IMR-90 (cell line): Measurements from ENCODE around the gene DSCAML1. TPM values are rescaled to one million over a fixed set of nuclear protein-coding genes. Genes with fewer than 3 reads are reported as not detected.

Source experiments
- ATAC-seq: fragments of 200-7000 bp; cut with Tn5 transposase; 2 replicates; pipeline ENCODE4 v1.9.1; 2020; ENCODE audit warnings: low read depth, mild to moderate bottlenecking, moderate library complexity
- BruUV-seq: library from RNA; stranded (reverse); fragments of 400-500 nt; replicated peaks from 2 replicates; lab custom pipeline; 2021; lab: Mats Ljungman, UMichigan
- CTCF ChIA-PET: fragments of 300-600 bp; formaldehyde crosslinking; extraction: SDS; loops from one replicate; lab custom pipeline; 2021; ENCODE audit warnings: antibody characterized with exemption; lab: Yijun Ruan, JAX
- POLR2A ChIA-PET: fragments of 300-600 bp; sonication (Branson Sonifier 250); formaldehyde crosslinking; loops from one replicate; lab custom pipeline; 2022; ENCODE audit warnings: antibody characterized with exemption; ENCODE audit not compliant: unreplicated experiment; lab: Charles Lee
- DNase-seq: peaks from one replicate; pipeline ENCODE4 v3.0.0; 2013
- H2AFZ ChIP-seq: replicated peaks from 2 replicates; pipeline ENCODE3; 2013; ENCODE audit warnings: low read length, mild to moderate bottlenecking; ENCODE audit not compliant: poor library complexity
- H2AK5ac ChIP-seq: 2 replicates; pipeline ENCODE4 v1.6.1; 2013; ENCODE audit warnings: low read depth, low read length, inconsistent platforms
- H2AK9ac ChIP-seq: replicated peaks from 2 replicates; pipeline ENCODE3; 2013; ENCODE audit warnings: mild to moderate bottlenecking, low read depth, low read length, moderate library complexity; ENCODE audit not compliant: poor library complexity
- H2BK120ac ChIP-seq: 2 replicates; pipeline ENCODE4 v1.6.1; 2013; ENCODE audit warnings: low read depth, low read length, inconsistent platforms
- H2BK15ac ChIP-seq: 3 replicates; pipeline ENCODE4 v1.6.1; 2013; ENCODE audit warnings: low read depth, low read length, inconsistent platforms
- H2BK20ac ChIP-seq: 2 replicates; pipeline ENCODE4 v1.6.1; 2013; ENCODE audit warnings: low read depth, mild to moderate bottlenecking, inconsistent platforms, low read length, moderate library complexity
- H2BK5ac ChIP-seq: 2 replicates; pipeline ENCODE4 v1.6.1; 2013; ENCODE audit warnings: mild to moderate bottlenecking, low read depth, low read length, inconsistent platforms; ENCODE audit not compliant: poor library complexity, severe bottlenecking
- H3K14ac ChIP-seq: replicated peaks from 2 replicates; pipeline ENCODE4 v1.6.1; 2013; ENCODE audit warnings: low read depth, low read length, inconsistent platforms
- H3K18ac ChIP-seq: 2 replicates; pipeline ENCODE4 v1.6.1; 2013; ENCODE audit warnings: low read depth, low read length, control low read depth
- H3K23ac ChIP-seq: 2 replicates; pipeline ENCODE4 v1.6.1; 2013; ENCODE audit warnings: low read depth, low read length, inconsistent platforms
- H3K27ac ChIP-seq: 2 replicates; pipeline ENCODE4 v1.5.1; 2013; ENCODE audit warnings: mild to moderate bottlenecking, control low read depth, low read length; ENCODE audit not compliant: insufficient read depth
- H3K27me3 ChIP-seq: 2 replicates; pipeline ENCODE4 v1.6.1; 2013; ENCODE audit warnings: low read length; ENCODE audit not compliant: control insufficient read depth, insufficient read depth
- H3K36me3 ChIP-seq: 2 replicates; pipeline ENCODE4 v1.6.1; 2013; ENCODE audit warnings: low read length, mixed read lengths; ENCODE audit not compliant: control insufficient read depth, insufficient read depth
- H3K4ac ChIP-seq: 2 replicates; pipeline ENCODE4 v1.6.1; 2013; ENCODE audit warnings: low read depth, low read length, inconsistent platforms
- H3K4me1 ChIP-seq: 2 replicates; pipeline ENCODE4 v1.6.1; 2013; ENCODE audit warnings: low read length, mixed read lengths; ENCODE audit not compliant: control insufficient read depth, insufficient read depth
- H3K4me2 ChIP-seq: 2 replicates; pipeline ENCODE4 v1.6.1; 2013; ENCODE audit warnings: low read depth, mild to moderate bottlenecking, control low read depth, low read length, moderate library complexity
- H3K4me3 ChIP-seq: 2 replicates; pipeline ENCODE4 v1.5.1; 2013; ENCODE audit warnings: low read depth, mild to moderate bottlenecking, control low read depth, low read length, moderate library complexity; ENCODE audit not compliant: insufficient read depth
- H3K56ac ChIP-seq: 2 replicates; pipeline ENCODE4 v1.6.1; 2013; ENCODE audit warnings: low read length, inconsistent platforms; ENCODE audit not compliant: insufficient read depth; ENCODE audit errors: extremely low read depth
- H3K79me1 ChIP-seq, 2 experiments: 2 replicates each; pipeline ENCODE4 v1.6.1; 2013; ENCODE audit warnings: low read length in 2 of 2, inconsistent platforms in 1 of 2, low read depth in 1 of 2
- H3K9ac ChIP-seq: 2 replicates; pipeline ENCODE4 v1.6.1; 2013; ENCODE audit warnings: low read depth, low read length, control low read depth
- H3K9me1 ChIP-seq: 2 replicates; pipeline ENCODE4 v1.6.1; 2013; ENCODE audit warnings: low read length, inconsistent platforms; ENCODE audit not compliant: insufficient read depth
- H3K9me3 ChIP-seq: 2 replicates; pipeline ENCODE4 v1.6.1; 2013; ENCODE audit warnings: low read length; ENCODE audit not compliant: control insufficient read depth, insufficient read depth
- H4K20me1 ChIP-seq: 2 replicates; pipeline ENCODE4 v1.6.1; 2013; ENCODE audit warnings: low read length, inconsistent platforms; ENCODE audit not compliant: insufficient read depth
- H4K5ac ChIP-seq: 2 replicates; pipeline ENCODE4 v1.6.1; 2013; ENCODE audit warnings: mild to moderate bottlenecking, low read depth, low read length, control low read depth
- H4K8ac ChIP-seq, 2 experiments: 2 replicates each; pipeline ENCODE4 v1.6.1; 2013; ENCODE audit warnings: low read depth in 2 of 2, low read length in 2 of 2, control low read depth in 1 of 2, inconsistent platforms in 1 of 2
- H4K91ac ChIP-seq: 2 replicates; pipeline ENCODE4 v1.6.1; 2013; ENCODE audit warnings: low read depth, low read length, inconsistent platforms; ENCODE audit not compliant: insufficient read depth
- BHLHE40 ChIP-seq: fragments of 150-350 bp; IDR thresholded peaks from 2 replicates; pipeline ENCODE4 v1.6.1; 2016; ENCODE audit warnings: mild to moderate bottlenecking, low read depth, low read length
- CEBPB ChIP-seq: IDR thresholded peaks from 2 replicates; pipeline ENCODE4 v1.6.1; 2012; ENCODE audit warnings: low read depth, low read length, improper control_type of control experiment
- CHD1 ChIP-seq: IDR thresholded peaks from 2 replicates; pipeline ENCODE4 v1.6.1; 2012; ENCODE audit warnings: low read depth, low read length, improper control_type of control experiment
- CTCF ChIP-seq: conservative IDR thresholded peaks from 2 replicates; pipeline ENCODE4 v1.5.1; 2012; ENCODE audit warnings: mild to moderate bottlenecking, low read depth, low read length, improper control_type of control experiment
- FOS ChIP-seq: fragments of 150-350 bp; IDR thresholded peaks from 2 replicates; pipeline ENCODE4 v1.6.1; 2016; ENCODE audit warnings: low read depth, low read length
- MAFK ChIP-seq: IDR thresholded peaks from 2 replicates; pipeline ENCODE4 v1.6.1; 2012; ENCODE audit warnings: low read depth, low read length, improper control_type of control experiment
- MAZ ChIP-seq: IDR thresholded peaks from 2 replicates; pipeline ENCODE4 v1.6.1; 2012; ENCODE audit warnings: low read depth, mild to moderate bottlenecking, low read length, improper control_type of control experiment, moderate library complexity, borderline replicate concordance
- NFE2L2 ChIP-seq: fragments of 150-350 bp; IDR thresholded peaks from 2 replicates; pipeline ENCODE4 v1.6.1; 2016; ENCODE audit warnings: low read depth, mild to moderate bottlenecking, low read length
- POLR2A ChIP-seq: IDR thresholded peaks from 2 replicates; pipeline ENCODE4 v1.6.1; 2012; ENCODE audit warnings: mild to moderate bottlenecking, low read depth, low read length
- RAD21 ChIP-seq: IDR thresholded peaks from 2 replicates; pipeline ENCODE4 v1.6.1; 2012; ENCODE audit warnings: low read length, improper control_type of control experiment
- RCOR1 ChIP-seq: IDR thresholded peaks from 2 replicates; pipeline ENCODE4 v1.6.1; 2012; ENCODE audit warnings: mild to moderate bottlenecking, low read length, improper control_type of control experiment; ENCODE audit not compliant: insufficient replicate concordance
- RFX5 ChIP-seq: IDR thresholded peaks from 2 replicates; pipeline ENCODE4 v1.8.0; 2012; ENCODE audit warnings: low read depth, mild to moderate bottlenecking, low read length, moderate library complexity
- SMC3 ChIP-seq: fragments of 150-350 bp; IDR thresholded peaks from 2 replicates; pipeline ENCODE4 v1.6.1; 2016; ENCODE audit warnings: low read depth, mild to moderate bottlenecking, antibody characterized with exemption, low read length, moderate library complexity
- USF2 ChIP-seq: fragments of 150-350 bp; IDR thresholded peaks from 2 replicates; pipeline ENCODE4 v1.6.1; 2017; ENCODE audit warnings: mild to moderate bottlenecking, antibody characterized with exemption, low read length, low read depth
- WGBS, 2 experiments: methylation state at CpG; one replicate each; pipeline versions ENCODE4 v1.1.5 to v1.1.7; 2013; ENCODE audit warnings: missing lambda C conversion rate in 2 of 2; ENCODE audit not compliant: insufficient read length in 1 of 2; ENCODE audit errors: extremely low coverage in 2 of 2; 5-methylcytosine and 5-hydroxymethylcytosine counted together
- dilution Hi-C: fragments of 300-500 bp; cut with HindIII; formaldehyde crosslinking; loops from one replicate; pipeline ENCODE4 v1.14.3; 2018; ENCODE audit warnings: low sequenced_read_pairs; ENCODE audit not compliant: unreplicated experiment
- in situ Hi-C: fragments of 300-500 bp; cut with MboI; formaldehyde crosslinking; loops from 3 replicates; pipeline ENCODE4 v1.14.3; 2019; ENCODE audit warnings: low sequenced_read_pairs, inconsistent platforms, mixed read lengths
- intact Hi-C: fragments of 100-400 bp; cut with micrococcal nuclease; formaldehyde crosslinking; loops from 2 replicates; pipeline ENCODE4 v1.10.0; 2022
- polyA plus RNA-seq, 3 experiments: library from polyadenylated mRNA; depleted of rRNA; stranded (reverse); fragments of >200 nt; gene quantifications; 2 replicates each; pipeline ENCODE4 v1.2.3, GENCODE V29; 2012; ENCODE audit warnings: low replicate concordance in 1 of 3
- total RNA-seq: library from RNA; depleted of rRNA; stranded (reverse); fragments of >200 nt; gene quantifications from 2 replicates; pipeline ENCODE4 v1.2.3, GENCODE V29; 2012

The DSCAML1 gene
- total and polyA plus RNA-seq, 2 of the 4 experiments (the other 2 are of a cell fraction): not detected

- DNase-seq (no peak), ATAC-seq (no peak)
- no peak overlapping the region for H4K8ac ChIP-seq
- H3K79me1 ChIP-seq: no peaks in the 10 kb centered on the region
- no peak overlapping the region for H3K9ac ChIP-seq
- H3K23ac ChIP-seq: no peak overlapping the region
- no peak overlapping the region for H4K91ac ChIP-seq
- H2BK15ac ChIP-seq: no peak overlapping the region
- no peak overlapping the region for H2AFZ ChIP-seq
- dilution Hi-C loops (no loop called here), in situ Hi-C loops (no loop called here), intact Hi-C loops (no loop called here)
- H3K18ac ChIP-seq: no peak overlapping the region
- BruUV-seq: no TSS peak
- no peak overlapping the region for H2BK5ac ChIP-seq
- H2BK120ac ChIP-seq: no peak overlapping the region
- no peak overlapping the region for H2BK20ac ChIP-seq
- ChIA-PET CTCF (interaction anchor here (1.0 kb wide), 1 partner anchor 16 kb away, joined by 3 read pairs; no protein-coding TSS in a partner anchor), POLR2A (no interaction called here)
- no peak overlapping the region for H3K4me3 ChIP-seq
- H3K56ac ChIP-seq: no peak overlapping the region
- no peak overlapping the region for H3K27ac ChIP-seq
- H3K4ac ChIP-seq: no peak overlapping the region
- no peaks in the 10 kb centered on the region; the same call in 1 of the 2 replicates for H4K20me1 ChIP-seq
- H4K5ac ChIP-seq: no peak overlapping the region
- no peak overlapping the region for H3K14ac ChIP-seq
- H3K4me1 ChIP-seq: no peaks in the 10 kb centered on the region
- no CpG with 5 or more reads among the region's 1 CpG for WGBS, 2 experiments
- no peak overlapping the region for H2AK5ac ChIP-seq
- peaks cover 30% of the 10 kb centered on the region for H3K36me3 ChIP-seq
- TF ChIP-seq RAD21: no peak
- TF ChIP-seq NFE2L2: no peak
- no peak for TF ChIP-seq RFX5
- TF ChIP-seq USF2: no peak
- TF ChIP-seq CEBPB: no peak
- no peak for TF ChIP-seq MAFK
- TF ChIP-seq POLR2A: no peak
- TF ChIP-seq MAZ: no peak
- TF ChIP-seq BHLHE40: no peak
- no peak for TF ChIP-seq SMC3
- no peak for TF ChIP-seq RCOR1
- TF ChIP-seq CTCF: no peak
- no peak for TF ChIP-seq CHD1
- no peak for TF ChIP-seq FOS
- peaks cover 3% of the 10 kb centered on the region; the same call in 1 of the 2 replicates for H3K9me1 ChIP-seq
- no peaks in the 10 kb centered on the region for H3K27me3 ChIP-seq
- H2AK9ac ChIP-seq: no peak overlapping the region
- no peaks in the 10 kb centered on the region for H3K9me3 ChIP-seq
- no peak overlapping the region for H3K4me2 ChIP-seq
Measured at GRCh38 chr11:117410238-117410637, 386.8 kb downstream of the DSCAML1 start.
